NCI-H128 (cell line): ENCODE results near the gene FOXI1.

Experiments
- DNase-seq: peaks from one replicate; lab custom pipeline; 2025; ENCODE audit not compliant: unreplicated experiment; lab: John Stamatoyannopoulos, UW

FOXI1 gene

DNA sequence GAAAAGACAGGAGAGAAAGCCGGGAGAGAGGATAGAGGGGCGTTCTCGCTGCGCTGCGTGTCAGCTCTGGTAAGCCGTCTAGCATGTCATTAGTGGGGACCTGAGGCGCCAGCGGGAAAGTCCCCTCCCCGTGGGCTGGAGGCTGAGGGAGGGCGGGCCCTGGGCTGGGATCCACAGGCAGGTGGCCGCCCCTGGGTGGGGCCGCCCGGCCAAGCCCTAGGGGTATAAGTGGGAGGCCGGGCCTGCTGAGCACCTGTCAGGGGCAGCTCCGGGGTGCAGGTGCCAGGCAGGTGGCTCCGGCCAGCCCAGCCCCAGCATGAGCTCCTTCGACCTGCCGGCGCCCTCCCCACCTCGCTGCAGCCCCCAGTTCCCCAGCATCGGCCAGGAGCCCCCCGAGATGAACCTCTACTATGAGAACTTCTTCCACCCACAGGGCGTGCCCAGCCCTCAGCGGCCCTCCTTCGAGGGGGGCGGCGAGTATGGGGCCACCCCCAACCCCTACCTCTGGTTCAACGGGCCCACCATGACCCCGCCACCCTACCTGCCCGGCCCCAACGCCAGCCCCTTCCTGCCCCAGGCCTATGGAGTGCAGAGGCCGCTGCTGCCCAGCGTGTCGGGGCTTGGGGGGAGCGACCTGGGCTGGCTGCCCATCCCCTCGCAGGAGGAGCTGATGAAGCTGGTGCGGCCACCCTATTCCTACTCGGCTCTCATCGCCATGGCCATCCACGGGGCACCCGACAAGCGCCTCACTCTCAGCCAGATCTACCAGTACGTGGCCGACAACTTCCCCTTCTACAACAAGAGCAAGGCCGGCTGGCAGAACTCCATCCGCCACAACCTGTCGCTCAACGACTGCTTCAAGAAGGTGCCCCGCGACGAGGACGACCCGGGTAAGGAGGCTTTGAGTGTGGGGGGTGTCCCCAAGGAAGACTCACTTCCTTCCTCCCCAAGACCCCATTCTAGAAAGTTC is at the start of gene FOXI1:
FOXI1 (plus strand) TSS at position 256 of the 970 bp plus-strand sequence; CDS start at position 317, 61 bp downstream.
- no peak for DNase-seq

- no peak for DNase-seq
Measured at GRCh38 chr5:170056561-170057267, 49.0 kb upstream of the FOXI1 start.

- DNase-seq, result no peak
Measured at GRCh38 chr5:170057311-170057710, 48.4 kb upstream of the FOXI1 start.

DNA sequence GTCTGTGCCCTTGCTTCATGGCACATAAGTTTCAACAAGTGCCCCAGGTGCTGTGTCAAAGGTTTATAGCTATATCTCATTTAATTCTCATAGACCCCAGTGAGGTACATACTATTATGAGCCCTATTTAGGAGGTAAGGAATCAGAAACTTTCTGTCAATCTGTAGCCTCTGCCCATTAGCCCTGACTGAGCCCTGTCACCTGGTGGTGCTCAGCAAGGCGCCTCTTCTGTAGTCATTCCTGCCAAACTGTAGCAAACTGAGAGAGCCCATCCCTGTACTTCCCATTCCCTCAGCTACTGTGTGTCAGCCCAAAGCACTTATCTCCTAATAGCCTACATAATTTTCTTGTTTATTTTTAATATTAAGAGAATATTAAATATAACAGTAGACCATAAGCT is 46.5 kb upstream of the FOXI1 start:
- no peak for DNase-seq

DNA sequence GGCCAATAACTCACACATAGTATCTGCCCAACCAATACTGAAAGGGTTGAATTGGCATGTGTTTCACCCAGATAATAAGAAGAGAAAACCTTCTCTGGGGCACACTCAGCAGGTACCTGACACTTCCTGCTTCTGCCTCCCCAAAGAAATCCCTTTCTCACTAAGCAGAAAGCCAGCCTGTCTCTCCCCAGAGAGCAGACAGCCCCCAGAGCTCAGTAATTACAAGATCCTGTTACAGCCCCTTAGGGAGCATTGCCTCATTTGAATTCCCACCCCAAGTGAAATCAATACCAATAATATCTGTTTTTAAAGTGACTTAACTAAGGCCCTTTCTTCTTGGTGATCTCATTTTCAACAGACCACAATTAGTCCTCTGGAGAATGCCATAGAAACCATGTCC is 38.5 kb upstream of the FOXI1 start:
- DNase-seq, result no peak

GRCh38 chr5:170067574-170068170 is 38.0 kb upstream of the FOXI1 start:
- DNase-seq, result no peak

- DNase-seq, result no peak
Measured at GRCh38 chr5:170069512-170069911, 36.2 kb upstream of the FOXI1 start.

GRCh38 chr5:170070556-170071412 is 34.9 kb upstream of the FOXI1 start:
- DNase-seq, result no peak

DNA sequence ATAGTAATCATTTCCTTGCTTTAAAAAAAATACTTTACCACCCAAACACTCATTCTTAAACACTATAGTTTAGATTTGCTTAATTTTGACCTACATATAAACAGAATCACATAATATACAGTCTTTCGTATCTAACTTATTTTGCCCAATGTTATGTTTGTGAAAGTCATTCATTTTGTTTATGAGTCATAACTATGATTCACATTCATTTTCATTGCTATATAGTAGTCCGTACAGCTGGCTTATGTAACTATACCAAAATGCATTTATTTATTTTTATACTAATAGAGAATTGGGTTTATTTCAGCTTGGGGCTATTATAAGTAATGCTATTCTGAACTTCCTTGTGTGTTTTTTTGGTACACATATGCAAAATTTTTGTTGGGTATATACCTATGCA is 33.9 kb upstream of the FOXI1 start:
- no peak for DNase-seq

GRCh38 chr5:170075696-170076095 is 30.0 kb upstream of the FOXI1 start:
- no peak for DNase-seq

- DNase-seq, result no peak
Measured at GRCh38 chr5:170076211-170076610, 29.5 kb upstream of the FOXI1 start.

- DNase-seq, result no peak
Measured at GRCh38 chr5:170076739-170077138, 29.0 kb upstream of the FOXI1 start.

GRCh38 chr5:170077526-170077925 is 28.2 kb upstream of the FOXI1 start:
- no peak for DNase-seq

GRCh38 chr5:170078458-170078857 is 27.2 kb upstream of the FOXI1 start:
- no peak for DNase-seq

DNA sequence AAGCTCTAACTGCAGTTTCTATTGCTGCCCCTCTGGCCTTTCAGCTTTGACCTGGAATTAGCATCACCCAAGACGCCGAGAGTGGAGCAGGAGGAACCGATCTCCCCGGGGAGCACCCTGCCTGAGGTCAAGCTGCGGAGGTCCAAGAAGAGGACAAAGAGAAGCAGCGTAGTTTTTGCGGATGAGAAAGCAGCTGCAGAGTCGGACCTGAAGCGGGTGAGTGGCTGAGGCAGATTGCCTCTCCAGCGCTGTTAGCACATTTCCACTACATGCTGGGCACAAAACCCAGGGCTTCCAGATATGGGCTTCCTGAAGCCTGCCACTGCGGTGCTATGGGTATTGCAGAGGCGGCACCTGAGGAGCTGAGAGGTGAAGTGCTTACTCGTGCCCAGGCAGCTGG is 26.8 kb upstream of the FOXI1 start:
- DNase-seq, result no peak

DNA sequence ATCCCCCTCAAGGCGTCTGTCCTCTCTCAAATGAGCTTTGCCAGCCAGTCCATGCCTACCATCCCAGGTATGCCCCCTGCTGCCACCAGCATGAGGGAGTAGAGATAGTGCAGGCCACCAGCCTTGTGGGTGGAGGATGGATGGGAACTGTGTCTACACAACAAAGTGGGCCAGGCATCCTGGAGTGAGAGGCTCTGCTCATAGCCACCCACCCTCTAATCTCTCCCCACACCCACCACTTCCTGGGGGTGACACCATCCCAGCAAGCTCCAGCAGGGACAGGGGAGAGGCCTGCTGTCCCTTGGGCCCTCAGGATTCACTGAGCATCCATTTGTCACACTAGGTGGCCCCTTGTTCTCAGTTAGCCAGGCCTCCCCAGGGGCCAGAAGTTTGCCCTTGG is 25.5 kb upstream of the FOXI1 start:
- no peak for DNase-seq

GRCh38 chr5:170080786-170081445 is 24.8 kb upstream of the FOXI1 start:
- no peak for DNase-seq

- DNase-seq, result no peak
Measured at GRCh38 chr5:170081616-170082015, 24.1 kb upstream of the FOXI1 start.

DNA sequence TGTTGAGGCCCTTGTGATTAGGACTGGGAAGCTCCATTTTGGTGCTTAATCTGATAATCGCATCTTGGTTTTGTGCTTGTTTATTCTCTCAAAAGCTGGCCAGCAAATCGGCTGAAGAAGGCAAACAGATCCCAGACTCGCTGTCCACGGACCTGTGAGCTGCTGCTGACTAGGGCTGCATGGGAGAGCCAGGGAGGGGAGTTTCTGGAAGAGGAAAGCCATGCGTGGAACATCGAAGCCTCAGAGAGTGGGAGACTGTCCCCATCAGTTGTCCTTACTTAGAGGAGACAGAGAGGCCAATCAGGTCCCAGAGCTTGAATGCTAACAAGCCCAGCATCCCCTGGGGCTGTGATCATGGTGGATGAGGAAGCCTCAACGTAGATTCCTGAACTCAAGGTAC is 23.0 kb upstream of the FOXI1 start:
- no peak for DNase-seq

GRCh38 chr5:170087168-170087817 is 18.4 kb upstream of the FOXI1 start:
- DNase-seq, result no peak
